Mesenchymal stem cell (in vitro differentiated cells and primary cell): ENCODE results near the gene ARFRP1.

Experiments used
- DNase-seq: peaks from one replicate; pipeline ENCODE4 v3.0.0-alpha.2; 2013
- H2AFZ ChIP-seq: one replicate; pipeline ENCODE4 v1.6.1; 2013; ENCODE audit warnings: low read depth, mild to moderate bottlenecking, control low read depth, inconsistent platforms, low read length, moderate library complexity
- H2AK5ac ChIP-seq: 2 replicates; pipeline ENCODE4 v1.6.1; 2013; ENCODE audit warnings: low read length, moderate library complexity, mild to moderate bottlenecking, inconsistent platforms; ENCODE audit not compliant: severe bottlenecking
- H2BK120ac ChIP-seq: one replicate; pipeline ENCODE4 v1.6.1; 2013; ENCODE audit warnings: low read depth, mild to moderate bottlenecking, inconsistent platforms, low read length, moderate library complexity
- H2BK12ac ChIP-seq, 2 experiments: one replicate each; pipeline ENCODE4 v1.6.1; 2013; ENCODE audit warnings: inconsistent platforms in 2 of 2, low read length in 2 of 2, mild to moderate bottlenecking in 2 of 2, moderate library complexity in 2 of 2, control low read depth in 1 of 2
- H2BK15ac ChIP-seq: one replicate; pipeline ENCODE4 v1.6.1; 2013; ENCODE audit warnings: mild to moderate bottlenecking, low read depth, inconsistent platforms; ENCODE audit not compliant: poor library complexity, severe bottlenecking
- H2BK5ac ChIP-seq: 2 replicates; pipeline ENCODE4 v1.6.1; 2013; ENCODE audit warnings: low read depth, mild to moderate bottlenecking, low read length, control low read depth, inconsistent platforms; ENCODE audit not compliant: poor library complexity, severe bottlenecking
- H3K14ac ChIP-seq, 2 experiments: one replicate each; pipeline ENCODE4 v1.6.1; 2013; ENCODE audit warnings: inconsistent platforms in 2 of 2, low read length in 2 of 2, control low read depth in 1 of 2, mild to moderate bottlenecking in 1 of 2, moderate library complexity in 1 of 2
- H3K18ac ChIP-seq, 2 experiments: one replicate each; pipeline ENCODE4 v1.6.1; 2013; ENCODE audit warnings: inconsistent platforms in 2 of 2, low read length in 2 of 2, control low read depth in 1 of 2, low read depth in 1 of 2, mild to moderate bottlenecking in 1 of 2
- H3K23ac ChIP-seq, 2 experiments: one replicate each; pipeline ENCODE4 v1.6.1; 2013; ENCODE audit warnings: inconsistent platforms in 2 of 2, low read length in 2 of 2, mild to moderate bottlenecking in 2 of 2, moderate library complexity in 2 of 2, control low read depth in 1 of 2
- H3K27ac ChIP-seq: 2 replicates; pipeline ENCODE4 v1.5.1; 2013; ENCODE audit warnings: mild to moderate bottlenecking, moderate library complexity, low read length, control low read depth, inconsistent platforms; ENCODE audit not compliant: poor library complexity, severe bottlenecking
- H3K27me3 ChIP-seq, 2 experiments: 2 replicates each; pipeline versions ENCODE4 v1.6.1 to v1.7.0; 2013; ENCODE audit warnings: low read length in 2 of 2, mild to moderate bottlenecking in 2 of 2, moderate library complexity in 2 of 2, control low read depth in 1 of 2, inconsistent platforms in 1 of 2; ENCODE audit not compliant: control insufficient read depth in 1 of 2, insufficient read depth in 1 of 2
- H3K36me3 ChIP-seq, 2 experiments: 2 replicates each; pipeline versions ENCODE4 v1.6.1 to v1.7.0; 2013; ENCODE audit warnings: low read length in 2 of 2, control low read depth in 1 of 2, inconsistent platforms in 1 of 2, low read depth in 1 of 2, mild to moderate bottlenecking in 1 of 2; ENCODE audit not compliant: insufficient read depth in 2 of 2, control insufficient read depth in 1 of 2
- H3K4ac ChIP-seq, 2 experiments: one replicate each; pipeline ENCODE4 v1.6.1; 2013; ENCODE audit warnings: inconsistent platforms in 2 of 2, low read length in 2 of 2, mild to moderate bottlenecking in 2 of 2, moderate library complexity in 2 of 2, control low read depth in 1 of 2, low read depth in 1 of 2
- H3K4me1 ChIP-seq: 2 replicates; pipeline ENCODE4 v1.6.1; 2013; ENCODE audit warnings: low read depth, low read length, control low read depth; ENCODE audit not compliant: control insufficient read depth, insufficient read depth
- H3K4me2 ChIP-seq: 2 replicates; pipeline ENCODE4 v1.6.1; 2013; ENCODE audit warnings: low read length, mild to moderate bottlenecking, inconsistent platforms; ENCODE audit not compliant: poor library complexity, severe bottlenecking
- H3K4me3 ChIP-seq, 2 experiments: 2 replicates each; pipeline versions ENCODE4 v1.5.1 to v1.7.0; 2013; ENCODE audit warnings: low read length in 2 of 2, mild to moderate bottlenecking in 2 of 2, control low read depth in 1 of 2, low read depth in 1 of 2; ENCODE audit not compliant: insufficient read depth in 1 of 2
- H3K79me1 ChIP-seq: replicated peaks from 2 replicates; pipeline ENCODE4 v1.6.1; 2013; ENCODE audit warnings: mild to moderate bottlenecking, control low read depth, low read length, inconsistent platforms; ENCODE audit not compliant: poor library complexity, severe bottlenecking
- H3K9ac ChIP-seq: 2 replicates; pipeline ENCODE4 v1.7.0; 2013; ENCODE audit warnings: mild to moderate bottlenecking, low read length, moderate library complexity
- H3K9me3 ChIP-seq: 2 replicates; pipeline ENCODE4 v1.7.0; 2013; ENCODE audit warnings: mild to moderate bottlenecking, low read length; ENCODE audit not compliant: control insufficient read depth
- H4K8ac ChIP-seq: one replicate; pipeline ENCODE4 v1.6.1; 2013; ENCODE audit warnings: inconsistent platforms, mild to moderate bottlenecking, low read length, moderate library complexity
- H4K91ac ChIP-seq: one replicate; pipeline ENCODE4 v1.6.1; 2013; ENCODE audit warnings: mild to moderate bottlenecking, low read length, inconsistent platforms
- WGBS: methylation state at CpG from one replicate; pipeline ENCODE4 v1.1.7; 2013; ENCODE audit warnings: mixed read lengths; 5-methylcytosine and 5-hydroxymethylcytosine counted together

Gene ARFRP1

GRCh38 chr20:63750807-63751470 is 43.2 kb upstream of the ARFRP1 start:
- Histone ChIP-seq H2BK5ac (no peak overlapping the region), H4K91ac (no peak overlapping the region)

DNA sequence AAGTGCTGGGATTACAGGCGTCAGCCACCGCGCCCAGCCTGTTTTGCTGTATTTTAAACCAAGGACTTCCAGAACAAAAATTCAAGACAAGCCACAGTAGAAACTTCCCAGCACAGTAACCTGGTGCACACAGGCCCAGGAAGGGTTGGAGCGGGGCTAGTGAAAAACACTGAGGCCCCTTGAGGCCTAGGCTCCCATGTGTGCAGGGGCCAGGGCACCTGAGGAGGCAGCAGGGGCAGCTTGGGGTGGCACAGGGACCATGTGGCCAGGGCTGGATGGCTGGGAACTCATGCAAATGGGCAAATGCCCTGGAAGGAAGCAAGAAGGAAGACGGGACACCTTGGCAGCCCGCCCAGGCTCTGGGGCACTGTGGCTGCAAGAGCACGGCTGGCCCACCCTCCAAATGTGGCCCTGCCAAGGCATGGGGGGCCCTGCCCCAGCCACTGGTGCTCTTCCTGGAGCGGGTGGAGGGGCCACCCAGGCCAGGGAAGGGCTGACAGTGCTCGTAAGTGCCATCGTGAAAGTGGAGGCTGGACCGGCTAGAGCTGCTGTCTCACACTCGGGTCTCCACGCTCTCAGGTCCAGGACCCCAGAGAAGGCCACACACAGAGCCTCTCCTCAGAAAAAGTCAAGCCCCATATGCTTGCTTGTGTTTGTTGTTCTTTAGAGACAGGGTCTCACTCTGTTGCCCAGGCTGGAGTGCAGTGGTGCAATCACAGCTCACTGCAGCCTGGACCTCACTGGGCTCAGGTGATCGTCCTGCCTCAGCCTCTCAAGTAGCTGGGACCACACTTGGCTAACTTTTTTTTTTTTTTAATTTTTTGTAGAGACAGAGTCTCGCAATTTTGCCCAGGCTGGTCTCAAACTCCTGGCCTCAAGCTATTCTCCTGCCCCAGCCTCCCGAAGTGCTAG is 42.1 kb upstream of the ARFRP1 start:
- H3K4me3 ChIP-seq = no peak overlapping the region
- H3K27ac ChIP-seq = no peak overlapping the region
- no peak overlapping the region for H2BK15ac ChIP-seq
- no peak overlapping the region for H3K18ac ChIP-seq
- WGBS = 95% methylated on average over 16 of the region's 16 CpGs
- H3K9ac ChIP-seq = no peak overlapping the region
- H3K36me3 ChIP-seq = peaks cover 0 to 56% of the 10 kb centered on the region in 2 experiments
- no peaks in the 10 kb centered on the region for H3K4me1 ChIP-seq
- no peaks in the 10 kb centered on the region for H3K27me3 ChIP-seq
- no peak for DNase-seq
- no peaks in the 10 kb centered on the region for H3K9me3 ChIP-seq
- no peak overlapping the region for H2BK12ac ChIP-seq
- H3K4ac ChIP-seq = no peak overlapping the region
- H3K14ac ChIP-seq = peak overlapping the region in 1 of 2 experiments; percentile 11
- H2AFZ ChIP-seq = no peak overlapping the region
- no peak overlapping the region for H2AK5ac ChIP-seq
- H2BK5ac ChIP-seq = no peak overlapping the region
- peaks cover 7% of the 10 kb centered on the region for H3K79me1 ChIP-seq
- no peak overlapping the region for H4K8ac ChIP-seq
- no peak overlapping the region for H3K4me2 ChIP-seq
- H4K91ac ChIP-seq = no peak overlapping the region
- no peak overlapping the region for H3K23ac ChIP-seq
- no peak overlapping the region for H2BK120ac ChIP-seq

More at GRCh38 chr20:63750807-63751470, 43.2 kb upstream of the ARFRP1 start:
- Histone ChIP-seq H3K9ac (no peak overlapping the region), H3K4me3 (no peak overlapping the region), H2AK5ac (no peak overlapping the region), H3K4me2 (no peak overlapping the region), H3K18ac (no peak overlapping the region), H3K4me1 (no peaks in the 10 kb centered on the region), H4K8ac (no peak overlapping the region), H2BK12ac (no peak overlapping the region), H3K27me3 (peaks cover 0 to 7% of the 10 kb centered on the region in 2 experiments), H2BK15ac (no peak overlapping the region), H3K9me3 (no peaks in the 10 kb centered on the region), H3K36me3 (peaks cover 0 to 52% of the 10 kb centered on the region in 2 experiments), H3K79me1 (peaks cover 6% of the 10 kb centered on the region), H3K14ac (no peak overlapping the region), H3K4ac (no peak overlapping the region), H3K23ac (no peak overlapping the region), H3K27ac (no peak overlapping the region), H2AFZ (no peak overlapping the region), H2BK120ac (no peak overlapping the region)
- 78% methylated on average over 25 of the region's 26 CpGs for WGBS
- no peak for DNase-seq

- H2BK12ac ChIP-seq = no peak overlapping the region
- H3K4me3 ChIP-seq = no peak overlapping the region
- H3K9ac ChIP-seq = no peak overlapping the region
- H3K9me3 ChIP-seq = no peaks in the 10 kb centered on the region
- H3K4ac ChIP-seq = no peak overlapping the region
- 90% methylated on average over 11 of the region's 11 CpGs for WGBS
- H3K4me2 ChIP-seq = no peak overlapping the region
- no peak overlapping the region for H3K27ac ChIP-seq
- no peak overlapping the region for H2BK15ac ChIP-seq
- H3K79me1 ChIP-seq = peaks cover 4% of the 10 kb centered on the region
- H3K18ac ChIP-seq = no peak overlapping the region
- H3K4me1 ChIP-seq = no peaks in the 10 kb centered on the region
- H2BK120ac ChIP-seq = no peak overlapping the region
- H3K36me3 ChIP-seq = peaks cover 3 to 57% of the 10 kb centered on the region in 2 experiments
- DNase-seq = no peak
- no peak overlapping the region for H2AFZ ChIP-seq
- H2AK5ac ChIP-seq = no peak overlapping the region
- H4K91ac ChIP-seq = no peak overlapping the region
- H3K27me3 ChIP-seq = no peaks in the 10 kb centered on the region
- H4K8ac ChIP-seq = no peak overlapping the region
- H2BK5ac ChIP-seq = no peak overlapping the region
- H3K14ac ChIP-seq = no peak overlapping the region
- no peak overlapping the region for H3K23ac ChIP-seq
Measured at GRCh38 chr20:63748934-63749270, 41.1 kb upstream of the ARFRP1 start.
